IMR-90 (cell line): ENCODE results near the gene MEGF11.

Experiments used
- CEBPB ChIP-seq: IDR thresholded peaks from 2 replicates; pipeline ENCODE4 v1.6.1; 2012; ENCODE audit warnings: low read depth, low read length, improper control_type of control experiment
- CHD1 ChIP-seq: IDR thresholded peaks from 2 replicates; pipeline ENCODE4 v1.6.1; 2012; ENCODE audit warnings: low read depth, low read length, improper control_type of control experiment
- CTCF ChIP-seq: conservative IDR thresholded peaks from 2 replicates; pipeline ENCODE4 v1.5.1; 2012; ENCODE audit warnings: mild to moderate bottlenecking, low read depth, low read length, improper control_type of control experiment
- ELK1 ChIP-seq: fragments of 150-350 bp; IDR thresholded peaks from 2 replicates; pipeline ENCODE4 v1.6.1; 2016; ENCODE audit warnings: low read depth, mild to moderate bottlenecking, low read length, moderate library complexity, borderline replicate concordance
- FOS ChIP-seq: fragments of 150-350 bp; IDR thresholded peaks from 2 replicates; pipeline ENCODE4 v1.6.1; 2016; ENCODE audit warnings: low read depth, low read length
- MAFK ChIP-seq: IDR thresholded peaks from 2 replicates; pipeline ENCODE4 v1.6.1; 2012; ENCODE audit warnings: low read depth, low read length, improper control_type of control experiment
- MXI1 ChIP-seq: IDR thresholded peaks from 2 replicates; pipeline ENCODE4 v1.6.1; 2012; ENCODE audit warnings: low read depth, mild to moderate bottlenecking, low read length, moderate library complexity, borderline replicate concordance
- NFE2L2 ChIP-seq: fragments of 150-350 bp; IDR thresholded peaks from 2 replicates; pipeline ENCODE4 v1.6.1; 2016; ENCODE audit warnings: low read depth, mild to moderate bottlenecking, low read length
- POLR2A ChIP-seq: IDR thresholded peaks from 2 replicates; pipeline ENCODE4 v1.6.1; 2012; ENCODE audit warnings: mild to moderate bottlenecking, low read depth, low read length
- RAD21 ChIP-seq: IDR thresholded peaks from 2 replicates; pipeline ENCODE4 v1.6.1; 2012; ENCODE audit warnings: low read length, improper control_type of control experiment
- RCOR1 ChIP-seq: IDR thresholded peaks from 2 replicates; pipeline ENCODE4 v1.6.1; 2012; ENCODE audit warnings: mild to moderate bottlenecking, low read length, improper control_type of control experiment; ENCODE audit not compliant: insufficient replicate concordance
- RFX5 ChIP-seq: IDR thresholded peaks from 2 replicates; pipeline ENCODE4 v1.8.0; 2012; ENCODE audit warnings: low read depth, mild to moderate bottlenecking, low read length, moderate library complexity
- SMC3 ChIP-seq: fragments of 150-350 bp; IDR thresholded peaks from 2 replicates; pipeline ENCODE4 v1.6.1; 2016; ENCODE audit warnings: low read depth, mild to moderate bottlenecking, antibody characterized with exemption, low read length, moderate library complexity
- USF2 ChIP-seq: fragments of 150-350 bp; IDR thresholded peaks from 2 replicates; pipeline ENCODE4 v1.6.1; 2017; ENCODE audit warnings: mild to moderate bottlenecking, antibody characterized with exemption, low read length, low read depth

- TF ChIP-seq CTCF (no peak), NFE2L2 (no peak), RAD21 (no peak), POLR2A (no peak), RFX5 (no peak), USF2 (no peak), CEBPB (no peak), RCOR1 (no peak), FOS (no peak), SMC3 (no peak), MAFK (no peak), CHD1 (no peak), MXI1 (no peak), ELK1 (no peak)
These were observed 128.9 kb downstream of the MEGF11 start for GRCh38 chr15:66124651-66125050.
